HG03039 (cell line): Measurements from ENCODE around the gene B4GALNT4.
"Not testable (repeated sequence)": the region's sequence is repeated elsewhere in the genome, so short reads cannot be mapped to it uniquely, and the experiment has no call there.

Source experiments
- ATAC-seq: cut with Tn5 transposase; IDR thresholded peaks from one replicate; pipeline ENCODE4 v1.9.1; 2021; ENCODE audit warnings: mild to moderate bottlenecking, moderate library complexity; ENCODE audit not compliant: unreplicated experiment

The B4GALNT4 gene, protein sequence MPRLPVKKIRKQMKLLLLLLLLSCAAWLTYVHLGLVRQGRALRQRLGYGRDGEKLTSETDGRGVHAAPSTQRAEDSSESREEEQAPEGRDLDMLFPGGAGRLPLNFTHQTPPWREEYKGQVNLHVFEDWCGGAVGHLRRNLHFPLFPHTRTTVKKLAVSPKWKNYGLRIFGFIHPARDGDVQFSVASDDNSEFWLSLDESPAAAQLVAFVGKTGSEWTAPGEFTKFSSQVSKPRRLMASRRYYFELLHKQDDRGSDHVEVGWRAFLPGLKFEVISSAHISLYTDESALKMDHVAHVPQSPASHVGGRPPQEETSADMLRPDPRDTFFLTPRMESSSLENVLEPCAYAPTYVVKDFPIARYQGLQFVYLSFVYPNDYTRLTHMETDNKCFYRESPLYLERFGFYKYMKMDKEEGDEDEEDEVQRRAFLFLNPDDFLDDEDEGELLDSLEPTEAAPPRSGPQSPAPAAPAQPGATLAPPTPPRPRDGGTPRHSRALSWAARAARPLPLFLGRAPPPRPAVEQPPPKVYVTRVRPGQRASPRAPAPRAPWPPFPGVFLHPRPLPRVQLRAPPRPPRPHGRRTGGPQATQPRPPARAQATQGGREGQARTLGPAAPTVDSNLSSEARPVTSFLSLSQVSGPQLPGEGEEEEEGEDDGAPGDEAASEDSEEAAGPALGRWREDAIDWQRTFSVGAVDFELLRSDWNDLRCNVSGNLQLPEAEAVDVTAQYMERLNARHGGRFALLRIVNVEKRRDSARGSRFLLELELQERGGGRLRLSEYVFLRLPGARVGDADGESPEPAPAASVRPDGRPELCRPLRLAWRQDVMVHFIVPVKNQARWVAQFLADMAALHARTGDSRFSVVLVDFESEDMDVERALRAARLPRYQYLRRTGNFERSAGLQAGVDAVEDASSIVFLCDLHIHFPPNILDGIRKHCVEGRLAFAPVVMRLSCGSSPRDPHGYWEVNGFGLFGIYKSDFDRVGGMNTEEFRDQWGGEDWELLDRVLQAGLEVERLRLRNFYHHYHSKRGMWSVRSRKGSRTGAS

DNA sequence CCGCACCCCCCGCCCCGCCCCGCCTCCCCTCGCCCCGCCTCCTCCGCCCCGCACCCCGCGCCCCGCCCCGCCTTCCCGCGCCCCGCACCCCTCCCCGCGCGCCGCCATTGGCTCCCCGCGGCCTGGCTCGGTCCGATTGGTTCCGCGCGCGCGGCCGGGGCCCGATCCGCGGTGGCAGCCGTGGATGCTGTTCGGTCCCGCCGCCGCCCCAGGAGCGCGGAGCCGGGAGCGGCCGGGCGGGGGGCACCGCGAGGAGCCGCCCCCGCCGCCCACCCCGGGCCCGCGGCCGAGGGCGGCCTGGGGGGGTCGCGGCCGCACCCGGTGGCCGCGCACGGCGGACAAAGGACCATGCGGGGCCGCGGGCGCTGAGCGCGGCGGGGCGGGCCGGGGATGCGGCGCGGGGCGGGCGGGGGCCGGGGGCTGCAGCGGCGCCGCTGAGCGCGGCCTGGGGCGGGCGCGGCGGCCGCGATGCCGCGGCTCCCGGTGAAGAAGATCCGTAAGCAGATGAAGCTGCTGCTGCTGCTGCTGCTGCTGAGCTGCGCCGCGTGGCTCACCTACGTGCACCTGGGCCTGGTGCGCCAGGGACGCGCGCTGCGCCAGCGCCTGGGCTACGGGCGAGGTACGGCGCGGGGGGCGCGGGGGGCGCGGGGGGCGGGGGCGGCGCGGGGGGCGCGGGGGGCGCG lies at the start of gene B4GALNT4:
TSS of gene B4GALNT4 (plus strand) at position 164 of the 683 bp plus-strand sequence. CDS start at position 469, 305 bp downstream.
- no peak for ATAC-seq

DNA sequence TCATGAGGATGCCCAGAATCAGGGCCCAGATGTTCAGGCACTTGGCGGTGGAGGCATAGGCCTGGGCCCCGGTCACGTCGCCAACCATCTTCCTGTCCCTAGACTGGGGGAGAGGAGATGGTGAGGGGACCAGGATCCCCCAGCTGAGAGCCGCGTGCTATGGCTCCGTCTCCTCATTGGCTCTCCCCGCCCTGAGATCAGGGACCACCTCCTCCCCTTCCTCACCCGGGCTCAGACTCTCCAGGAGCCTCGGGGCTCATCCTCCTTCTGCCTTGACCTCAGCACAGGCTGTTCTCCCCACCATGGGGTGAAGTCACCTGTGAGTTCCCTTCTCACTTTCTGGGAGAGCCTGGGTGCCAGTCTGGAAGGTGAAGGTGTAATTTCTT lies 49.4 kb upstream of the B4GALNT4 start:
- ATAC-seq = not testable (repeated sequence)

DNA sequence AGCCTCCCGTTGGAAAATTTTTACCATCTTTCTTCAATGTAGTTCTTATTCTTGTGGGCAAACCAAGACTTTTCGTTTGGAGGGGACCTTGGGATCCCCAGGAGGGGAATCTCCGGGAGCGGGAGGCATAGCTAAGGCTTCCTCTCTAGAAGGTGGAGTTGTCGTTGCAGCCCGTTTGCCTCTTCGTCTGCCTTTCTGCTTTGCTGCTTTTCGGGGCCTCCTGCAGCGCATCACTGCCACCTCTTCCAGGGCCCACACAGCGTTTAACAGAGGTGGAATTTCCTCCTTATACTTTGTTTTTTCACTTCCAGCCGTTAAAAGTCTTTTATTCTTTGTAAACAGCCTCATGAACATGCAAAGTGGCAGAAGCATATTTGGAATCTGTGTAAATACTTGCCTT lies 45.1 kb upstream of the B4GALNT4 start:
- ATAC-seq = no peak

DNA sequence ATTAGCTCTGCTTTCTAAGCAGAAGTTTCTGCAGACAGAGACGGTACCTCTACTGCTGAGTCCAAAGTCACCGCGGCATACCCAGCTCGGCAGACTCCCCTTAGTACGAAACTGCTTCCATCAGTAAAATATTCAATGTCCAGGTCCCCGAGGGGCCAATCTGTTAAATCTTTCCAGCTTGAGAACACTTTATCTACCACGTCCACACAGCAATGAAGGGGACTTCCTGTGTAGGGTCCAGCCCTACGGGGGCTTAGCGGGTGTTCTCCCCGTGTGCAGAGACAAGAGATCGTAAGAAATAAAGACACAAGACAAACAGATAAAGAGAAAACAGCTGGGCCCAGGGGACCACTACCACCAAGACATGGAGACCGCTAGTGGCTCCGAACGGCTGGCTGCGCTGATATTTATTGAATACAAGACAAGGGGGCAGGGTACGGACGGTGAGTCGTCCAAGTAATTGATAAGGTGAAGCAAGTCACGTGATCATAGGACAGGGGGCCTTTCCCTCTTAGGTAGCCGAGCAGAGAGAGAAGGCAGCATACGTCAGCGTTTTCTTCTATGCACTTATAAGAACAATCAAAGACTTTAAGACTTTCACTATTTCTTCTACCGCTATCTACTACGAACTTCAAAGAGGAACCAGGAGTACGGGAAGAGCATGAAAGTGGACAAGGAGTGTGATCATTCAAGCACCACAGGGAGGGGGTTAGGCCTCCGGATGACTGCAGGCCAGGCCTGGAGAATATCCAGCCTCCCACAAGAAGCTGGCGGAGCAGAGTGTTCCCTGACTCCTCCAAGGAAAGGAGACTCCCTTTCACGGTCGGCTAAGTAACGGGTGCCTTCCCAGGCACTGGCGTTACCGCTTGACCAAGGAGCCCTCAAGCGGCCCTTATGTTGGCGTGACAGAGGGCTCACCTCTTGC lies 44.4 kb upstream of the B4GALNT4 start:
- not testable (repeated sequence) for ATAC-seq

DNA sequence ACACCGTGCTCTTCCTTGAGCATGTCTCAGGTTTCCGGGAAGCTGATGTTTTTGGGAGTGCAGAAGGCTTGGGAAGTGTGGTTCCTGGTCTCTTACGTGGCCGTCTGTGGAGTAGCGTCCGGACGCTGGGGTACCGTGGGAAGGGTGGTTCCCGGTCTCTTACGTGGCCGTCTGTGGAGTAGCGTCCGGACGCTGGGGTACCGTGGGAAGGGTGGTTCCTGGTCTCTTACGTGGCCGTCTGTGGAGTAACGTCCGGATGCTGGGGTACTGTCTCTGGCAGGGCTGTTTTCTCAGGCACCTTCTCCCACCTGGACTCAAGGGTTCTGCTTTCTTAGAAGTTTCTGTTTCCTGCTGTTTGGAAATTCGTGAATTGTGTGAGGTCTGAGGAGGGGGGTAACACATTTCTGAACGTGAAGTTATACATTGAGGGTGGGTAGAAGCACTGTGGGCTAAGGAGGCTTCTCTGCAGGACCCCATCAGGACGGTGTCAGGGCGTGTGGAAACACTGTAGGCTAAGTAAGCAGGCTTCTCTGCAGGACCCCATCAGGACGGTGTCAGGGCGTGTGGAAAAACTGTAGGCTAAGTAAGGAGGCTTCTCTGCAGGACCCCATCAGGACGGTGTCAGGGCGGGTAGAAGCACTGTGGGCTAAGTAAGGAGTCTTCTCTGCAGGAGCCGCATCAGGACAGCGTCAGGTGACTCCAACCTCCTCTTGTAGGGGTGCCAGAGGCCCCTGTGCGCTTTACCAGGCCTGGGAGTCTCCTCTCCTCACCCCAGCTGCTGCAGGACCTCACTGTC lies 43.3 kb upstream of the B4GALNT4 start:
- ATAC-seq = no peak

DNA sequence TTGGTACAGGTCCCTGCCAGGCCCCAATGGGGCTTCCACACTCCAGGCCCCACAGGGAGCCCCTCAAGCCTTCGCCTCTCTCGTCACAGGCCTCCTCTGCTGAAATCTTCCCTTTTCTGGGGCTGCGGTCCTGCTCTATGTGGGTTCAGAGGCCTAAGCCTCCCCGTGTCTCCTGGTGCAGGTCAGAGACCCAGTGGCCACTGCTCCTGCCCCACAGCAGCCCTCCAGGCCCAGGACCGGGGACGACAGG lies 42.8 kb upstream of the B4GALNT4 start:
- peak; percentile 13 for ATAC-seq

DNA sequence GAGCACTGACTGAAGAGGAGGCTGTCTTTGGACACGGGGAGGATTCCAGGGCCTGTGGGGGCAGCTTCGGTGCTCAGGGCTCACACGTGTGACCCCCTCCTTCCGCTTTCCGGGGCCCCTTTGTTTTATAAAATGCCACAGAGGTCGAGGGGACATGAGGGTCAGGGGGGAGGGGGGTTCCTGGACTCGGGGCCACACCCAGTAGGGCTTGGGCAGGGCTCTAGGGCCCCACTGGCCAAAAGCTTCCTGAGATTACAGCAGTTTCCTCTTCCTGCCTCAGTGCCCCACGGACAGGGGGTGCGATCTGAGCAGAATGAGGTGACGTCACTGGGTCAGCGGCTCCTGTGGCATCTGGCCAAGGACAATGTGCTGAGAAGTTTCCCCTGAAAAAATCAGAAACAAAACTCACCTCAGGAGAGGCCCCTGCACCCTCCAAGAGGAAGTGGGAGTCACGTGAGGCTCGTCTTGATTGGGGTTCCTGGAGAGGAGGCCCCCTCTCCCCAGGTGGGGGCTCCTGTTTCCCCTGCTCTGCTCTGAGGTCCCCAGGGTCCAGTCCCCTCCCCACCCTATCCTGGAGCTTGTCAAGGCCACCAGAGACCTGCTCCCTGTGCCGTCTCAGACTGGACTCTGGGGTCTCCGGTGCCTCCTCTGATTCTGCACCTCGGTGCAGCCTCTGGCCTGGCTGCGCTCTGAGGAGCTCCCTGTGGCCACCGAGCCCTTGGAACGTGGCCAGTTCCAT lies 42.3 kb upstream of the B4GALNT4 start:
- peak; percentile 65 for ATAC-seq

DNA sequence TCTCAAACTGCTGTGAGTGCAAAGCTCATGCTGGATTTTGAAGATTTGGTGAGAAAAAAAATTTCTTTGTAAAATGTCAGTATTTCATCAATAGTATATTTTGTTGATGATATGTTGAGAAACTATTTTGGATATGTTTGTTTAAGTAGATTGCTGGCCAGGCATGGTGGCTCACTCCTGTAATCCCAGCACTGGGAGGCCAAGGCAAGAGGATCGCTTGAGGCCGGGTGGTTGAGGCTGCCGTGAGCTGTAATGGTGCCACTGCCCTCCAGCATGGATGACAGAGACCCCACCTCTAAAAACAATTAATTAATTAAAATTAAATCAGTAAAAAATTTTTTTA lies 41.7 kb upstream of the B4GALNT4 start:
- ATAC-seq = no peak

DNA sequence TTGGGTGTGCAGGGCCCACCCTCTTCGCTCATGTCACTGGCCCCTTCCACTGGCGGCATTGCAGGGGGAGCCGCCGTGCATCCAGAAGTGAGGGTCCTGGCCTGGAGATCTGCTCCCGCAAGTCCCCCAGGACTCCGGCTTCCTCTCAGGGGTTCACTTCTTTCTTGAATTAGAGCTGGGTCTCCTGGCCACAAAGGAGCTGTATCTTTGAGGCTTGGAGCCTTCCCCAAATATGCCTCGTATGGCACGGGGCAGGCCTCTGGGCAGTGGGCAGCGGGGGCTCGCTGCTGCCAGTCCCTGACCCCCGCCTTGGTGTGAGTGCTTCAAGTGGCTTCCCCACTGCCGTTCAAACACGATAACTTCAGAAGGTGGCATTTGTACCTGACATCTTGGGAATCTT lies 41.3 kb upstream of the B4GALNT4 start:
- ATAC-seq = no peak

DNA sequence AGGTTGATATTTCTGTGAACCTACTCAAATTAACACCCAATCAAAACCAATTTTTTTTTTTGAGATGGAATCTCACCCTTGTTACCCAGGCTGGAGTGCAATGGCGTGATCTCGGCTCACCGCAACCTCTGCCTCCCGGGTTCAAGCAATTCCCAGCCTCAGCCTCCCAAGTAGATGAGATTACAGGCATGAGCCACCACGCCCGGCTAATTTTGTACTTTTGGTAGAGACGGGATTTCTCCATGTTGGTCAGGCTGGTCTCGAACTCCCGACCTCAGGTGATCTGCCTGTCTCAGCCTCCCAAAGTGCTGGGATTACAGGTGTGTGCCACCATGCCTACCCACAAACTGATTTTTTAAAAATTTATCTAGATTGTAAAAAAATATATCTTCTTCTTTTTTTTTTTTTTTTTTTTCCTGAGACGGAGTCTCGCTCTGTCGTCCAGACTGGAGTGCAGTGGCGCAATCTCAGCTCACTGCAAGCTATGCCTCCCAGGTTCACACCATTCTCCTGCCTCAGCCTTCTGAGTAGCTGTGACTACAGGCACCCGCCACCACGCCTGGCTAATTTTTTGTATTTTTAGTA lies 40.7 kb upstream of the B4GALNT4 start:
- ATAC-seq = not testable (repeated sequence)

DNA sequence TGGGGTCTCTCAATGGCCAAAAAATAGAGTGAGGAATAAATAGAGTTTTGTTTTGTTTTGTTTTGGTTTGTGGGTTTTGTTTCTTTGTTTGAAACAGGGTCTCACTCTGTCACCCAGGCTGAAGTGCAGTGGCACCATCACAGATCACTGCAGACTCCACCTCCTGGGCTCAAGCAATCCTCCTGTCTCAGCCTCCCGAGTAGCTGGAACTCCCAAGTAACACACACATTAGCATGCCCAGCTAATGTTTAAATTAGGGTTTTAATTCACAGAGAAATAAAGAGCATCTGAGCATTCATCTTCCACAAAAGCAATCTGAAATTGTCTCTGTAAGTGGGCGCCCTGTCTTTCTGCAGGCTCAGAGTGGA lies 39.4 kb upstream of the B4GALNT4 start:
- no peak for ATAC-seq

DNA sequence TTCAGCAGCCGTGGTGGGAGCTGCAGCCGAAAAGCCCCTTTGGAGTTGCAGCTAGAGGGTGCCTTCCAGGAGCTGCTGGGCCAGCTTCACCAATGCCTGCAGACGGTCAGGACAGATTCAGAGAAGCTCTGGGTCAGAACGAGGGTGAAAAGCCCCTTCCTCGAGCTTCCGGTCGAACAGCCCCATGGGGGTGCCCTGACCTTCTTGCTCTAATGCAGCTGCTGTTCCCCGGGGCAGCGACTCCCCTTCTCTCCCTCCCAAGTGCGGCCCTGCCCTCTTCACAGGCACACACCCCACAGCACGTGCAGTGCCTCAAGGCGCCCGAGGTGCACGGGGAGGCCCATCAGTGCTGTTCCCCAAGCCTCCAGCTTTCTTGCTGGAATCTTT lies 39.0 kb upstream of the B4GALNT4 start:
- ATAC-seq = no peak

DNA sequence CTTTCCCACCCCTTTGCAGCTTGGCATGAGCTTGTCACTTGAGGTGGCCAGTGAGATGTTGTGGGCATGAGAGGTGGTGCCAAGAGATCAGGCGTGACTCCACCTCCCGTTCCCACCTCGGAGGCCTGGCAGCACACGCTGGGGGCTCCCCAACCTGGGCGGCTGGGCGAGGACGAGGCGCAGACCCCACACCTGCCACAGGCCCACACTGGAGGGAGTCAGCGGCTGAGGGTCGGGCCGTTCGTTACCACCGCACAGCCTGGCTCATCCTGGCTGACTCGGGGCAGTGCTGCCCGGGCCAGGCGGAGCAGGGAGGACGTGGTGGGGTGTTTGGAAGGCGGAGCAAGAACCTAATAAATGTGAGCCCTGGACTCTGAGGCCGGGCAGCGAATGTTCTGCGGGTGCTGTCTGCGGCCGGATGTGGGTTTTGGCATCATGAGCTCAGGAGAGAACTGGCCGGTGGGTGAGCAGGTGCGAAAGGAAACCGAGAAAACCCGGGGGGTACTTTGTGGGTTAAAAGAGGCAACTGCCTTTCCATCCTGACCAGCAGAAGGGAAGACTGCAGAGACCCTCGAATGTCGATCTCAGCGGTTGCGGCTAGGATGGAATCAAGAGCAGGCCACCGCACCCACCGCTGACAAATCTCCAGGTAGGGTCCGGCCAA lies 38.5 kb upstream of the B4GALNT4 start:
- no peak for ATAC-seq

DNA sequence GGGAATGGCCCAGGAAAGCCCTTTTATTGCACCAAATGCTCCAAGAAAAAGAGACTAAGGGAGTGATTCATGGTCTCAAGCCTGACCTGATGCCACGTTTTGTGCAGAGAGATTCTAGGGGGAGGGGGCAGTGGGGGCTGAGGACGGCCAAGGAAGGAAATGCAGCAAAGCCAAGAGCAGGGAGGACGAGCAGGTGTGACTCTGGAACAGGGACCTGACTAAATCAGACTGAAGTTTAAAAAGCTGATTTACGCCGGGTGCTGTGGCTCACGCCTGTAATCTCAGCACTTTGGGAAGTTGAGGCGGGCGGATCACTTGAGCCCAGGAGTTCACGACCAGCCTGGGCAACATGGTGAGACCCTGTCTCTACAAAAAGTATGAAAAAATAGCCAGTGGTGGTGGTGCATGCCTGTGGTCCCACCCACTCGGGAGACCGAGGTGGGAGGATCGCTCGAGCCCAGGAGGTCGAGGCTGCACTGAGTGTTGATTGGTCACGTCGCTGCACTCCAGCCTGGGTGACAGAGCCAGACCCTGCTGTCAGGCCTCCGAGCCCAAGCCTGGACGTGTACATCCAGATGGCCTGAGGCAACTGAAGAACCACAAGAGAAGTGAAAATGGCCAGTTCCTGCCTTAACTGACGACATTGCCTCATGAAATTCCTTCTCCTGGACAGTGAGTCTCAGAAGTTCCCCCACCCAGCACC lies 37.8 kb upstream of the B4GALNT4 start:
- no peak for ATAC-seq

DNA sequence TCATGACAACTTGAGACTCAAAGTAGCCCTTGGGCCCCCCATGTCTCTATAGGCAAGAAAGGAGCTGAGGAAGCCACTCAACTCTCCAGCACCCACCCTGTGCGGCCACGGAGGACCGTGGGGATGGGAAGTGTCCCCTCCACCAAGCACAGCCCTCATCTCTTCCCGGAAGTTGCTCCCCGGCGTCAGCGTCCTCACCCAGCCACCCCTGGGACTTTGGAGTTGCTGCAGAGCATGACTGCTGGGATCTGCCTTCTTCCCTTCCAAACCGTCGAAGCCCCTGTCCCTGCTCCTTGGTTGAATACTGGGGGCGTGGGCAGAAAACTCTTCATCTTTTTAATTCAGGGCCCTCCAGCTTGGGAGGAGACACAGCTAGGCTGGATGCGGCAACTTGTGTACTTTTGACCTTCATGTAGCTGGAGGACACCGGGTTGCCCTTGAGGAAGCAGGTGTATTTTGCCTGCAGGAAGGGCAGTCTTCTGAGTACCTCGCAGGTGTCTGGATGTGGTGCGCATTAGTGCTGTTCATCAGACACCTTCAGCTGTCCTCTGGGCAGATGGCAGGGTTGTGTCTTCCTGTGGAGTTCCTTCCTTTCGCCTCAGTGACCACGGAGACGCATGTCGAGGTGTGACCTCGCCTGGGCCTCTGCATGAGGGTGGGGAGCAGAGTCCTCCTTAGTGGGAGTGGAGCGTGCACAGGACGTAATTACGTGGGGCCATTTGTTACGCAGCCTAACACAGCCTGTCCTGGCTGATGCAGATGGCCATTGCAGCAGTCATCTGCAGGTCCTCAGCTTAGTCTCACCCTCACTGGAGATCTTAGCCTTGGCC lies 36.4 kb upstream of the B4GALNT4 start:
- ATAC-seq = no peak

DNA sequence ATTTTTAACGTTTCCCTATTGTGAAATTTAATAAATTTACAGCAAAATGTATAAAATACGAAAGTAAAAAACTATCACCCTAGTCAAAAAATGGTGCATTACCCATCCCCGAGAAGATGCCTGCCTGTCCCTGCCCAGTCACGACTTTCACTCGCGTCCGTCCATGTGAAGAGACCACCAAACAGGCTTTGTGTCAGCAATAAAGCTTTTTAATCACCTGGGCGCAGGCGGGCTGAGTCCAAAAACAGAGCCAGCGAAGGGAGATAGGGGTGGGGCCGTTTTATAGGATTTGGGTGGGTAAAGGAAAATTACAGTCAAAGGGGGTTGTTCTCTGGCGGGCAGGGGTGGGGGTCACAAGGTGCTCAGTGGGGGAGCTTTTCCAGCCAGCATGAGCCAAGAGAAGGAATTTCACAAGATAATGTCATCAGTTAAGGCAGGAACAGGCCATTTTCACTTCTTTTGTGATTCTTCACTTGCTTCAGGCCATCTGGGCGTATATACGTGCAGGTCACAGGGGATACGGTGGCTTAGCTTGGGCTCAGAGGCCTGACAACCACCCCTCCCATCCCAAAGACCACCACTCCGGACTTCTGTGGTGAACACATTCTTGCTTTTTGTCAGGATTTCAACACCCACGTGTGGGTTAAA lies 35.6 kb upstream of the B4GALNT4 start:
- ATAC-seq = not testable (repeated sequence)
